Muscle layer of duodenum (tissue), 2 donors: ENCODE results near the gene NTMT1.

ENCODE experiments used
- H3K27ac ChIP-seq: one replicate; pipeline ENCODE4 v1.7.0; 2013; ENCODE audit warnings: mild to moderate bottlenecking, low read length
- H3K27me3 ChIP-seq: one replicate; pipeline ENCODE4 v1.7.0; 2013; ENCODE audit warnings: low read depth, mild to moderate bottlenecking, control low read depth, low read length
- H3K36me3 ChIP-seq, 2 donors: one replicate each; pipeline ENCODE4 v1.7.0; 2013; ENCODE audit warnings: low read length in 2 of 2, control low read depth in 1 of 2, mild to moderate bottlenecking in 1 of 2; ENCODE audit not compliant: insufficient read depth in 2 of 2, control insufficient read depth in 1 of 2
- H3K4me1 ChIP-seq, 2 donors: one replicate each; pipeline ENCODE4 v1.7.0; 2013; ENCODE audit warnings: low read length in 2 of 2, mild to moderate bottlenecking in 2 of 2, control low read depth in 1 of 2, moderate library complexity in 1 of 2; ENCODE audit not compliant: insufficient read depth in 2 of 2, control insufficient read depth in 1 of 2
- H3K4me3 ChIP-seq, 2 donors: one replicate each; pipeline ENCODE4 v1.7.0; 2013; ENCODE audit warnings: low read length in 2 of 2, low read depth in 1 of 2, mild to moderate bottlenecking in 1 of 2
- H3K9me3 ChIP-seq, 2 donors: one replicate each; pipeline ENCODE4 v1.7.0; 2013; ENCODE audit warnings: low read length in 2 of 2, control low read depth in 1 of 2, mild to moderate bottlenecking in 1 of 2; ENCODE audit not compliant: control insufficient read depth in 1 of 2
- donor health status: healthy.

Gene NTMT1

DNA sequence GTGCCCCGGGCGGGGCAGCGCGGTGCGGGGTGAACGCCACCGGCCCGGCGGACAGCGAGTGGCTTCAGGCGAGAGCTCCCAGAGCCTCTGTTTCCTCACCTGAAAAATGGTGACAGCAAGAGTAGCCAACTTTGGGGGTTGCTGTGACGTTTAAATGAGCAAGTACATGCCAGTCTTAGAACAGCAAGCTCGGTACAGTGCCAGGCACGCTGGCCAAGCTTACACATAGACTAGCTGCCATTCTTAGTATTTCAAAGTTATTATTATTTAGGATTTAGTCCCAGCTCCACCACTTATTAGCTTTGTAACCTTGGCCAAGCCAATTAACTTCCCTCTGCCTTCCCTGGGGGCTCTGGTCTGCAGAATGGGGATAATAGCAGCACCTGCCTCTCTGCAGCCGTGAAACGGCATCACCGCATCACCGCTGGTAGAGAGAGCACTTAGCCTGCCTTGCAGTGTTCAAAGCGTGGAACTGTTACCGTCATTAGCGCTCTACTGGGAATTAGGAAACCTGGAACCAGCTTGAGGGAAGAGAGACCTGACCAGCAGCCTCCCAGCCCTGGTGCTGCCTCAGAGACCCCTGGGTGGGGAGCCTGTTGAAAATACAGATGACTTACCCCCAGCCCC lies 5.2 kb upstream of the NTMT1 start, which contains the start of gene C9orf50:
Gene C9orf50 (minus strand): TSS at position 433 of the 627 bp plus-strand sequence. CDS start 527 bp downstream, outside the sequence.
- no peaks in the 10 kb centered on the region for H3K9me3 ChIP-seq
- peak within 1 kb of the TSS; percentile 44 to 65 for H3K4me3 ChIP-seq
- H3K27me3 ChIP-seq: peaks cover 16% of the 10 kb centered on the region
- no peaks in the 10 kb centered on the region for H3K36me3 ChIP-seq
- H3K4me1 ChIP-seq: peaks cover 0 to 24% of the 10 kb centered on the region in 2 donors
- no peak within 1 kb of the TSS for H3K27ac ChIP-seq

DNA sequence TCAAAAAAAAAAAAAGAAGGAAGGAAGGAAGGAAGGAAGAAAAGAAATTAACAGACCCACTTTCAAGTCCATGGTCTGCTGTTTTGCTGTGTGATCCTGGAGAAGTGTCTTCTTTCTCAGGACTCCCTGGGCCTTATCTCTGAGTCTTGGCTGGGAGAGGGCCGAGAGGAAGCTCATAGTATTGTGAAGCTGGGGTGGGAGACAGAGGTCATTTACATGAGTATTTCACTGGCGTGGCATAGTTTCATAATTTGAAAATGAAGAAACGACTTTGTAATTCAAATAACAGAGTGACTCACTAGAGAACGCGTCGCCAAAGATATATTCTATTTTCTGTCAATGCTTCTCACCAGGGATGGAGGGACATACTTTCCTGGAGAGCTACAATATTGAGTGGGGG lies 2.6 kb upstream of the NTMT1 start:
- Histone ChIP-seq H3K4me1 (peaks cover 14 to 43% of the 10 kb centered on the region in 2 donors), H3K9me3 (no peaks in the 10 kb centered on the region), H3K27ac (no peak overlapping the region), H3K36me3 (no peaks in the 10 kb centered on the region), H3K27me3 (peaks cover 16% of the 10 kb centered on the region), H3K4me3 (no peak overlapping the region)

DNA sequence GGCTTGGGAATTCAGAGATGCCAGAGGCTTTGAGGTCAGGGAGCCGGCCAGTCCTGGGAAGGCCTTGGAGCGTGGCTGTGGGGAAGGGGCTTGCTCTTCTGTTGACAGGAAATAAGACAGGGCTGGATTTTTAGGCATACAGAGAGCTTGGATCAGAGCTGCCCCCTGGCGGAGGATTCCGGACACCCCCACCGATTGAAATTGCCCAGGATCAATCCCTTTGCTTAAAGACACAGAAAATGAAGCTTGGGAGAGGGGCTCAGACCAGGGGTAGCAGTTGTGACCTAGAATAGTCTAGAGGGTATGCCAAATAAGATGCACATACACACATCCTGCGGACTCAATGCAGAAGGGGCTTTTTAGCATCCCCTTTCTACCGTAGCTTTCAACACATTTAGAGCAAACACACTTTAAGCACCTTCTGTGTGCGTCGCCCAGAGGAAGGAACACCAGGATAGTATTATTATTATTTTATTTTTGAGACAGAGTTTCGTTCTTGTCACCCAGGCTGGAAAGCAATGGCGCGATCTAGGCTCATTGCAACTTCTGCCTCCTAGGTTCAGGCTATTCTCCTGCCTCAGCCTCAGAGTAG lies 1.7 kb upstream of the NTMT1 start:
- Histone ChIP-seq H3K36me3 (no peaks in the 10 kb centered on the region), H3K4me1 (peaks cover 17 to 49% of the 10 kb centered on the region in 2 donors), H3K4me3 (no peak overlapping the region), H3K27ac (no peak overlapping the region), H3K27me3 (peaks cover 16% of the 10 kb centered on the region), H3K9me3 (no peaks in the 10 kb centered on the region)

DNA sequence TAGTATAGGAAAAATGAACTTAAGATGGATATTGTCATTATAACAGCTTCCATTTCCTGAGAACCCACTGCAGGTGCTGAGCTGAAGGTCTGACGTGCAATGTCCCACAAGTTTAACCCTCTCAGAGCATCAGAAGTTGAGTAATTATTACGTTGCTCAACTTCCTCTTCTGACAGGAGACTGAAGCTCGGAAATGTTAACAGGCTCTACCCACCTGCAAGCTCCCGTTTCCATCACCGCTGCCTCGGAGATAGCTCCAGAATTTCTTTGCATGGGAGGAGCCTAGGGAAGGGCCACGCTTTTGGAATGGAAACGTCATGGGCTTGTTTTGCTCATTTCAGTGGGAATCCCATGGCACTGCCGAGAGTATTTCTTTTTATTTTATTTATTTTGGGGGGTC lies 1.0 kb upstream of the NTMT1 start:
- no peak overlapping the region for H3K4me3 ChIP-seq
- no peaks in the 10 kb centered on the region for H3K36me3 ChIP-seq
- H3K27me3 ChIP-seq: peaks cover 11% of the 10 kb centered on the region
- H3K27ac ChIP-seq: no peak overlapping the region
- peaks cover 17 to 47% of the 10 kb centered on the region in 2 donors for H3K4me1 ChIP-seq
- H3K9me3 ChIP-seq: no peaks in the 10 kb centered on the region

DNA sequence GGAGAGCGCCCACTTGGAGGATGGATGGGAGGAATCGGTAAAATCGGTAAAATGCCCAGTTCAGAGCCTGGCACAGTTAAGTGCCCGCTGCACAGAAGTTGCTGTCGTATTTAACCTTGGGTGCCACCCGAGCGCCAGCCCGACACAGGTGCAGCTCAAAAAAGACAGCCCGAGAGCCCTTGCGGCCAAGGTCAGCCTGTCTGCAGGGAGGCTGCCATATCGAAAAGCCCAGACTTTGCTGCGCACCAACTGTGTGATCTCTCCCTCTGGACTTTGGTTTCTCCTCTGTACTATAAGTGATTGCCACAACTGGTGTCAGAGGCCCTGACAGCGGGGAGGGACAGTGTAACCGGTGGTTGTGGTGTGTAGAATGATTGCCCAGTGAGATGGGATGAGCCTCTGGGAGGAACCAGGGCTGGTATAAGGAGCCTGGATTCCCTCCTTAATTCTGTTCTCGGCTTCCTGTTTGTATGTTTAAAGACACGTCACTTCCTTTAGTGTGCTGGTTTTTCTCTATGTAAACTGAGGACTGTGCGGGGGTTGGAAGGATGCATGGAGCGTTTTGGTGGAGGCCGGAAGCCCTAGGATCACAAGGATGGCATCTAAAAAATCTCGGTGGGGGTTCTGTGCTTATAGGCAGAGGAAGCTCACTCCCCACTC lies 792 bp downstream of the NTMT1 start:
- no peaks in the 10 kb centered on the region for H3K27me3 ChIP-seq
- H3K4me1 ChIP-seq: peaks cover 17 to 55% of the 10 kb centered on the region in 2 donors
- H3K36me3 ChIP-seq: no peaks in the 10 kb centered on the region
- H3K4me3 ChIP-seq: peak overlapping the region; percentile 90 to 95
- peak overlapping the region; percentile 95 for H3K27ac ChIP-seq
- no peaks in the 10 kb centered on the region for H3K9me3 ChIP-seq

DNA sequence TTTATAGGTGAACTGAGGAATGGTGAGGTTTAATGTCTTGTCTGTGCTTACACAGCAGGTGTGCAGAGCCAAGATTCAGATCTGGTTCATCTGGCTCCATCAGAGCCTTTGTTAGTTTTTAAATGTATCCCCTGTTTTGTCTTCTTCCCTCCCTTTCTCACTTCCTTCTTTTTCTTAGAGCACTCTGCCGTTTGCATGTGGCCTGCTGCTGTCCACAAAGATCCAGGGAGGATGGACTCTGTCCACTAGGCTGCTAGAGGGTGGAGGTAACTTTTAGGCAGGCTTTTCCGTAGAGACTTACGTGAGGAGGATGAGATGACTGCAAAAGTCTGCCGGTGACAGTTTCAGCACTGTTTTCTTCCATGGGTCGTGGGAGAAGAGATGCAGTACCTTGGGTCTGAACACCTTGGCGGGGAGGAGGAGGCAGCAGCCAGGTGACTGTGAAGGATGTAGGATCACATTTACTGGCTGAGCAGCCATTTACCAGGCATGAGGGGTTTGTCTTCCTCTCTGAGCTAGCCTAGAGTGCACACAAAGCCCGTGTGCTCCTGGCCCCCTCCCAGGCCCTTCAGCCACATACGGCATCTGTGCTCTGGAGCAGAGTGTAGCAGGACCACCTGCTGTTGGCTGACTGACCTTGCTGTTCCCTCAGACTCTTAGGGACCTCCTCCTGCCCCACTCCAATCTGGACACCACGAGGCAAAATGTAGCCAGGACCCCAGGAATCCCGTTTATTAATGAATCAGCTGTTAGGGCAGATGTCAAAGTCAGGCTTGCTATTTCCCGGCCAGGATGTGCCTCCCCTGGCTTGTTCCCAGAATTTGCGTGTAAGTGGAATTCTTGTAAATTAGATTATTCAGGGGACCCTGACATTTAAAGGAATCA lies 1.8 kb downstream of the NTMT1 start:
- Histone ChIP-seq H3K27ac (peak overlapping the region; percentile 95), H3K4me3 (peak overlapping the region; percentile 90 to 95), H3K4me1 (peaks cover 17 to 57% of the 10 kb centered on the region in 2 donors), H3K36me3 (peaks cover 2 to 6% of the 10 kb centered on the region in 2 donors), H3K27me3 (no peaks in the 10 kb centered on the region), H3K9me3 (no peaks in the 10 kb centered on the region)

DNA sequence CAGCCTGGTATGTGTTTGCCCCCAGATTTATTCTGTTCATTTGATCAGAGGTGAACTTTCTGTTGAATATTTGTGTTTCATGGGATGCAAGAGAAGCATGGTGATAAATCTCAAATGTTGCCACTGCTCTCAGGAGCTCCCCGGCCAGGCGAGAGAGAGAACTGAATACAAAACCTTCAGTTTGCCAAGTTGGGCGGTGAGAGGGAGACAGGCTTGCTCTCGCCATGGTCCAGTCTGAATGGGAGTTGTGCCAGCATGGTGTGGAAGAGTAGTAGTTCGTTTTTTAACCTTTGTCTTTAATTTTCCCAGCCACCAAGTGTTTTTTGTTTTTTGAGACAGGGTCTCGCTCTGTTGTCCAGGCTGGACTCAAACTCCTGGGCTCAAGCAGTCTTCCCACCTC lies 2.7 kb downstream of the NTMT1 start:
- H3K4me1 ChIP-seq: peaks cover 17 to 57% of the 10 kb centered on the region in 2 donors
- H3K9me3 ChIP-seq: no peaks in the 10 kb centered on the region
- H3K27ac ChIP-seq: no peak overlapping the region
- H3K36me3 ChIP-seq: peaks cover 10 to 14% of the 10 kb centered on the region in 2 donors
- no peak overlapping the region for H3K4me3 ChIP-seq
- H3K27me3 ChIP-seq: no peaks in the 10 kb centered on the region

DNA sequence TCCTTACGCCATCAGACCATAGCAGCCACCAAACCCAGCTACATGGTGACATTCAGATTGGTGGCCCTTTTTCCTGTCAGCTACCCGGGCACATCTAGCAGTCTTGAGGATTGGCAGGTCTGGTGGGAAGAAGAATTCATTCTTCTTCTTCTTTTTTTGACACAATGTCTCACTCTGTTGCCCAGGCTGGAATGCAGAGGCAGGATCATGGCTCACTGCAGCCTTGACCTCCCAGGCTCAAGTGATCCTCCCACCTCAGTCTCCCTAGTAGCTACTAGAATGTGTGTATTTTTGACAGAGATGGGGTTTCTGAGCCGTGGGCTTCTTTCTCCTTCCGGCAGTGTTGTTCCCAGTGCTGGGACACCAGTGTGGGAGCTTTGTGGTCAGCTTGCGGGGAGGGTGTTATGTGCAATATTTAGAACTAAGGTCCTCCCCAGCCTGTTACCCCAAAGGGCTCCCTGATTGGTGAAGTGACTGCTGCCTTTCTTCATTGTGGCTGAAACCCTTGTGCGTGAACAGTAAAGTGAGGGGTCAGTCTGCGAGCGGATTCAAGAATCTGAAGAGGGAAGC lies 3.4 kb downstream of the NTMT1 start:
- peaks cover 17 to 55% of the 10 kb centered on the region in 2 donors for H3K4me1 ChIP-seq
- no peak overlapping the region for H3K4me3 ChIP-seq
- H3K27me3 ChIP-seq: no peaks in the 10 kb centered on the region
- no peak overlapping the region for H3K27ac ChIP-seq
- no peaks in the 10 kb centered on the region for H3K9me3 ChIP-seq
- H3K36me3 ChIP-seq: peaks cover 14 to 20% of the 10 kb centered on the region in 2 donors

DNA sequence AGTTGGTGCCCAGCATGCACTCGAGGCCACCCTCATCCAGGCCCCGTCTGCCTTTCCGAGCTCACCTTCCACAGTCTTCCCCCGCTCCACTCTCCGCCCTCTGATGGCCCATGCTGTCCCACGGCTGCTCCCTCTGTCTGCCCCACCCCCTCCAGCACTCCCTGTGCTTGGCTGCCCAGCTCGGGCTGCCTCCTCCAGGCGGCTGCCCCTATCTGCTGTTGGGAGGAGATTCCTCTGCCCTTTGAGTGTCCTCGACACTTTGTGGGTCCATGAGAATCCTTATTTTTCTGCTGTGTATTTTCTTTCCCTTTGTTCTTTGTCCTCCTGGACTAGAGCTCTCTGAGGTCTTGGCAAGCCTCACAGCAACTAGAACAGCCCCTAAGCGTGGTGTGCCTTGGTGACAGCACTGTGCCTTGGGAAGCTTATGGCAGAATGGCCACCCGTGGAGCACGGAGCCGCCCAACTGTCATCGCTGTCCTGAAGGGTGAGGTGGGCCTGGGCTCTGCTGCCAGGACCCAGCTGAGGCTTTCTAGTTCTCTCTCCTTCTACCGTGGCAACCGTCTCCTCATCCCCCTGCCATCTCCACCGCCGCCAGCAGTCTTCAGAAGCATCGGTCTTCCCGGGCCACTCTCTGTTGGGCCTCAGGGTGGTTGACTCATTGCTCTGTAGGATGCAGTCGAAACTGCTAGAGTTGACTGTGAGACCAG lies 5.2 kb downstream of the NTMT1 start:
- H3K4me3 ChIP-seq: no peak overlapping the region
- H3K4me1 ChIP-seq: peaks cover 17 to 48% of the 10 kb centered on the region in 2 donors
- H3K9me3 ChIP-seq: no peaks in the 10 kb centered on the region
- H3K36me3 ChIP-seq: peaks cover 23 to 33% of the 10 kb centered on the region in 2 donors
- no peaks in the 10 kb centered on the region for H3K27me3 ChIP-seq
- H3K27ac ChIP-seq: no peak overlapping the region

DNA sequence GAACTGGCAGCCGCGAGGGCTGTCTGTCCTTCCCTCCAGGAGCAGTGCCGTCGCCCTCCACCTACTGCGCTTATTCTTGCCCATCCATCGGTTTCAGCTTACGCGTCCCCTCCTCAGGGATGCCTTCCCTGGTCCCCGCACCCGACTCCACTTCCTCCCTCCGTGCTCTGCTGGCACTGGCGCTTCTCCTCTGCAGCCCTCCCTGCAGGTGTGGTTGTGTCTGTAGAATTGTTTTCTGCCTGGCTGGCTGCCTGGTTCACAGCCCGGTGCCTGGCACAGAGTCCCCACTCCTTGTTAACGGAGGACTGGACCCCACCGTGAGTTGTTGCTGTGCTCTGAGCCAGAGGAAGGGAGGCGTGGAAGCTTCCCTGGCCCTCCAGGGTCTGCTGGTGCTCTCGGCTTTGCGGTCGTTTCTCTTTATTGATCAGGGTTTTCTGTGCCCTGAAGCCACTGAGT lies 5.7 kb downstream of the NTMT1 start:
- Histone ChIP-seq H3K27me3 (no peaks in the 10 kb centered on the region), H3K27ac (no peak overlapping the region), H3K9me3 (no peaks in the 10 kb centered on the region), H3K4me3 (no peak overlapping the region), H3K36me3 (peaks cover 23 to 35% of the 10 kb centered on the region in 2 donors), H3K4me1 (peaks cover 17 to 46% of the 10 kb centered on the region in 2 donors)
